Prostate gland (tissue), 2 donors: ENCODE measurements around the gene ING3.

Experiments
- CTCF ChIP-seq, 4 experiments: fragments of 200-600 bp in 2 of 4; fragments of 450-650 bp in 2 of 4; sonication (generic) in 2 of 4; IDR thresholded peaks; 1 replicate in 3 of 4; 2 replicates in 1 of 4; pipeline ENCODE4 v1.5.1; 2016 to 2019; ENCODE audit warnings: antibody characterized with exemption in 4 of 4, mild to moderate bottlenecking in 2 of 4, moderate library complexity in 2 of 4
- POLR2A ChIP-seq: fragments of 450-650 bp; IDR thresholded peaks from one replicate; pipeline ENCODE4 v1.6.1; 2016; ENCODE audit warnings: antibody characterized with exemption, mild to moderate bottlenecking
- POLR2AphosphoS5 ChIP-seq: sonication (generic); formaldehyde crosslinking; IDR thresholded peaks from one replicate; pipeline ENCODE4 v1.6.1; 2017; ENCODE audit warnings: antibody characterized with exemption

- TF ChIP-seq CTCF (IDR thresholded peaks at IDR 0.05) = no peak
- no peak for TF ChIP-seq POLR2A
- no peak for TF ChIP-seq POLR2AphosphoS5
These were observed 69.8 kb downstream of the ING3 start for GRCh38 chr7:121020249-121020988.
